A673 (cell line): ENCODE data around the gene PTPRK. TPM values are rescaled to one million over a fixed set of nuclear protein-coding genes. Genes with fewer than 3 reads are reported as not detected.

Experiments
- BruUV-seq: library from RNA; stranded (reverse); fragments of 400-500 nt; replicated peaks from 2 replicates; lab custom pipeline; 2021; lab: Mats Ljungman, UMichigan
- CTCF ChIA-PET: fragments of 300-600 bp; sonication (Branson Sonifier 250); formaldehyde crosslinking; loops from one replicate; lab custom pipeline; 2022; ENCODE audit warnings: antibody characterized with exemption; lab: Charles Lee
- POLR2A ChIA-PET: fragments of 300-600 bp; sonication (Branson Sonifier 250); formaldehyde crosslinking; loops from one replicate; lab custom pipeline; 2022; ENCODE audit warnings: antibody characterized with exemption; ENCODE audit not compliant: low non-redundant PET; lab: Charles Lee
- DNase-seq: peaks from one replicate; pipeline ENCODE4 v3.0.0-alpha.2; 2015; ENCODE audit warnings: low spot score
- H3K27ac ChIP-seq: fragments of 200-600 bp; sonication (generic); 2 replicates; pipeline ENCODE4 v1.5.1; 2016; ENCODE audit warnings: mixed run types, low read depth, mild to moderate bottlenecking, mixed read lengths, antibody characterized with exemption, low read length; ENCODE audit not compliant: poor library complexity, severe bottlenecking
- H3K27me3 ChIP-seq: fragments of 200-600 bp; sonication (generic); replicated peaks from 2 replicates; pipeline ENCODE4 v1.6.1; 2017; ENCODE audit warnings: mixed run types, low read depth, mild to moderate bottlenecking, mixed read lengths, antibody characterized with exemption, low read length; ENCODE audit not compliant: insufficient read depth, poor library complexity
- H3K36me3 ChIP-seq: fragments of 200-600 bp; sonication (generic); 2 replicates; pipeline ENCODE4 v1.6.1; 2016; ENCODE audit warnings: mixed run types, mild to moderate bottlenecking, mixed read lengths, antibody characterized with exemption, low read length; ENCODE audit not compliant: insufficient read depth, poor library complexity, severe bottlenecking
- H3K4me1 ChIP-seq: fragments of 200-600 bp; sonication (generic); 2 replicates; pipeline ENCODE4 v1.6.1; 2017; ENCODE audit warnings: mixed run types, mild to moderate bottlenecking, mixed read lengths, antibody characterized with exemption, low read length; ENCODE audit not compliant: insufficient read depth, poor library complexity, severe bottlenecking
- H3K4me3 ChIP-seq: fragments of 200-600 bp; sonication (generic); 2 replicates; pipeline ENCODE4 v1.5.1; 2016; ENCODE audit warnings: low read depth, mixed run types, mild to moderate bottlenecking, mixed read lengths, low read length; ENCODE audit not compliant: poor library complexity, severe bottlenecking
- H3K9me3 ChIP-seq: fragments of 200-600 bp; sonication (generic); 2 replicates; pipeline ENCODE4 v1.6.1; 2016; ENCODE audit warnings: mixed run types, low read depth, mild to moderate bottlenecking, mixed read lengths, antibody characterized with exemption, low read length; ENCODE audit not compliant: poor library complexity, severe bottlenecking
- EZH2 ChIP-seq: fragments of 200-600 bp; sonication (generic); IDR thresholded peaks from 2 replicates; pipeline ENCODE4 v1.6.1; 2017; ENCODE audit warnings: borderline replicate concordance, low read depth, mild to moderate bottlenecking, mixed read lengths, antibody characterized with exemption, low read length; ENCODE audit not compliant: poor library complexity, severe bottlenecking
- intact Hi-C: fragments of 100-400 bp; cut with micrococcal nuclease; formaldehyde crosslinking; loops from one replicate; pipeline ENCODE4 v1.10.0; 2022; ENCODE audit not compliant: unreplicated experiment
- total RNA-seq: library from RNA; stranded (reverse); gene quantifications from 2 replicates; pipeline ENCODE4 v1.2.3, GENCODE V29; 2021
- TF ChIP-seq, protein P1 (sequence below): fragments of 300-800, 200-600 bp; sonication (generic); conservative IDR thresholded peaks from 2 replicates; pipeline ENCODE4 v1.5.1; 2017; ENCODE audit warnings: low read depth, mild to moderate bottlenecking, antibody characterized with exemption, low read length, moderate library complexity, mixed read lengths

PTPRK gene
- total RNA-seq, 1 experiment from 2014 or later = 77.3 TPM

DNA sequence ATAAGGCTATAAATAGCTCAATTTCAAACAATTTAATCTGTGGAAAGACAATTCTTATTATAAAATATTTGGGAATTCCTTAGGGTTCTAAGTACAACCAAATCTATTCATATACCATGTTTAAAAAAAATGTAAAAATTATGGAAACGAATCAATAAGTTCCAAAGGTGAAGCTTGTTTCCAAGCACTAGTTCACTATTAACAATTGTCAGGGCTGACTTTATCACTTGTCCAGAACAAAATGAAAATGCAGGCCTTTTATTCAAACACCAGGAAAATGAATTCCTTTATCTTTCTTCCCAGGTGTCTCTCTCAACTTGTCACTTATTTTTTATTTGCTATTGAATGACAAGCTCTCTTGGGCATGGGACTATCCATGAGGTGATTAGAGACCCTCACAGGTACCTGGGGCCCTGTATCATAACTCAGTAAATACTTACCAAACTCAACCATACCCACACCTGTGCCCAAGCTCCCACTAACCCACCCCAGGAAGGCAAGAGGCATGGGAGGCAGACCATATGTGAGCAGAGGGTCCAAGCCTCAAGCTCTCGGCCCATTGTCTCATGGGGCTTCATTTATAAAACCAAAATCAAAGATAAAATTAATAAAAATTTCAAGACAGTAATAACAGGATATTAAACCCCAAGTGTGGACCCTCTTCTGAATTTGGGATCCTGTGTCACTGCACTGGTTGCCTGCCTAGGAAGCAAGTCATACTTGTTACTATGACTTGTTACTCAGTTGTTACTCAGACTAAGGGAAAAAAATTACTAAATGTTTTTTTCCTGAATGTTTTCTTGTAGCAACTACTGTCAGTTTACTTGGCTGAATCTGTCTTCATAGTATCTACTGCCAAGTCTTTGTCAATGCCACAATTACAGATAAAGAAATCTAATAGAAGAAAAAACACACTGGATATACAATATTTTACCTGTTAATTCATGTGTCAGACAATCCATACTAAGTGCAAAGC, 54.7 kb downstream of the PTPRK start:
- Histone ChIP-seq H3K4me3 (no peak overlapping the region), H3K4me1 (peaks cover 9% of the 10 kb centered on the region), H3K9me3 (no peaks in the 10 kb centered on the region), H3K27me3 (no peaks in the 10 kb centered on the region), H3K27ac (no peak overlapping the region), H3K36me3 (no peaks in the 10 kb centered on the region)
- BruUV-seq = no TSS peak
- CTCF ChIA-PET = no interaction called here
- DNase-seq = no peak
- POLR2A ChIA-PET = no interaction called here
- TF ChIP-seq EZH2 = no peak
- TF ChIP-seq, protein P1, sequence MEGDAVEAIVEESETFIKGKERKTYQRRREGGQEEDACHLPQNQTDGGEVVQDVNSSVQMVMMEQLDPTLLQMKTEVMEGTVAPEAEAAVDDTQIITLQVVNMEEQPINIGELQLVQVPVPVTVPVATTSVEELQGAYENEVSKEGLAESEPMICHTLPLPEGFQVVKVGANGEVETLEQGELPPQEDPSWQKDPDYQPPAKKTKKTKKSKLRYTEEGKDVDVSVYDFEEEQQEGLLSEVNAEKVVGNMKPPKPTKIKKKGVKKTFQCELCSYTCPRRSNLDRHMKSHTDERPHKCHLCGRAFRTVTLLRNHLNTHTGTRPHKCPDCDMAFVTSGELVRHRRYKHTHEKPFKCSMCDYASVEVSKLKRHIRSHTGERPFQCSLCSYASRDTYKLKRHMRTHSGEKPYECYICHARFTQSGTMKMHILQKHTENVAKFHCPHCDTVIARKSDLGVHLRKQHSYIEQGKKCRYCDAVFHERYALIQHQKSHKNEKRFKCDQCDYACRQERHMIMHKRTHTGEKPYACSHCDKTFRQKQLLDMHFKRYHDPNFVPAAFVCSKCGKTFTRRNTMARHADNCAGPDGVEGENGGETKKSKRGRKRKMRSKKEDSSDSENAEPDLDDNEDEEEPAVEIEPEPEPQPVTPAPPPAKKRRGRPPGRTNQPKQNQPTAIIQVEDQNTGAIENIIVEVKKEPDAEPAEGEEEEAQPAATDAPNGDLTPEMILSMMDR = no peak
- intact Hi-C loops = no loop called here

DNA sequence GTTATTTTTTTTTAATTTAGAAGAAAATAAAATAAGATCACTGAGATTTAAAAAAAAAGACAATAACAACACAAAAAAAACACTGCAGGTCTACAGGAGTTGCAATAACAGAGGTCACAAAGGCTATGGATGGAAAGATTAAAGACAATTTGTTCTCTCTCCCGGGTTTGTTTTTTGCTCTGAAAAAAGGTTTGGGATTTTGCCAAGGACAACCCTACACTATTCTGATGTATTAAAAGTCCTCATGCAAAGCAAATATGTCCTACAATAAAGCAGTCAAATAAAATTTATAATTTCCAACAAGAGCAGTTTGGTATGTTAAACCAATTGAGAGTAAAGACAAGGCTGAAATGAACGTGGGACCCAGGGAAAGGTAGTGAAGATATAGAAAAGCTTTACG, 55.6 kb downstream of the PTPRK start:
- Histone ChIP-seq H3K9me3 (no peaks in the 10 kb centered on the region), H3K4me1 (peaks cover 9% of the 10 kb centered on the region), H3K36me3 (no peaks in the 10 kb centered on the region), H3K27me3 (no peaks in the 10 kb centered on the region), H3K4me3 (no peak overlapping the region), H3K27ac (no peak overlapping the region)
- TF ChIP-seq, protein P1 = no peak
- no peak for TF ChIP-seq EZH2
- no TSS peak for BruUV-seq
- DNase-seq = no peak
- ChIA-PET CTCF (no interaction called here), POLR2A (no interaction called here)
- intact Hi-C loops = no loop called here

DNA sequence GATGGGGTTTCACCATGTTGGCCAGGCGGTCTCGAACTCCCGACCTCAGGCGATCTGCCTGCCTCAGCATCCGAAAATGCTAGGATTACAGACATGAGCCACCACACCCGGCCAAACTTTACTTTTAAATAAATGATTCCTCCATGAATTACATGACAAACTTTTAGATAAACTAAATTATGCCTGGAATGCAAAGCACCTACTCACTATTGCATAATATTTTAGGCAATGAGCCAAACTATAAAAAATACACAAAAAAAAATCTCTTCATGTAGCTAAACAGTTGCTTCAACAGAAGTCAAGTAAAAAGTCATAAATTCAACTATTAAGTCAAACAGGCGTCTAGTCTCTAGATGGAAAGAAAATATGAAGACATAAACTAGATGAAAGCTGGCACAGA, 56.5 kb downstream of the PTPRK start:
- Histone ChIP-seq H3K27ac (no peak overlapping the region), H3K9me3 (no peaks in the 10 kb centered on the region), H3K4me3 (no peak overlapping the region), H3K4me1 (peaks cover 9% of the 10 kb centered on the region), H3K36me3 (no peaks in the 10 kb centered on the region), H3K27me3 (no peaks in the 10 kb centered on the region)
- ChIA-PET POLR2A (no interaction called here), CTCF (no interaction called here)
- BruUV-seq = no TSS peak
- intact Hi-C loops = no loop called here
- peak; percentile 54 for DNase-seq
- TF ChIP-seq, protein P1 = no peak
- TF ChIP-seq EZH2 = no peak
